ENCODE measurements around the gene P2RY8. TPM values are rescaled to one million over a fixed set of nuclear protein-coding genes. Genes with fewer than 3 reads are reported as not detected.

P2RY8 gene
- total RNA-seq, 1 donor = not detected

DNA sequence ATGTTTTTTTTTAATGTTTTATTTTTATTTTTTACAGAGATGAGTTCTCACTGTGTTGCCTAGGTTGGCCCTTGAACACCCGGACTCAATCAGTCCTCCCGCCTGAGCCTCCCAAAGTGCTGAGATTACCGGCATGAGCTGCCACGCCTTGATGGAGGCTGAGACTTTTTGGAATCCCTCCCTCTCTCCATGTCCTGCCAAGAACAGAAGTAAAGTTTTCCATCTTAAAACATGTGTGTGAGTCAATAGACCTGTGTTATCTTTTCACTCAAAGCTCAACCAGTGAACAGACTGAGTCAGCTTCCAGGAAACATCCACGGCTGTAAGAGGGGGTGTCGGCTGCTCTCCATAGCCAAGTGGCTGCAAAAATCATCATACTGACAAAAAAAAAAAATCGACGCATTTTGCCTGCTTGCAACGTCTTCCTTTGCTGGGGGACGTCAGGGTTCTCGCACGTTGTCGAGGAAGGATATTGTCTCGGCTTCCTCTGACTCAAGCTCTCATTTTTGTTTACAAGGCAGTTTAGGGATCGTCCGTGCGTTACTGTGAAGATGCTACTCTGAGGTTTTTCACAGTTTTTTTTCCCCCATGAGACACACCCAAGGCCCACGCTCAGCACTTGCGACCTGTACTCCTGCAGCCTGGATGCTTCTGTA is 74.3 kb downstream of the P2RY8 start:
- peak overlapping the region; percentile 51 for H2AFZ ChIP-seq (ENCODE audit: low read length)
- TF ChIP-seq, protein P1, sequence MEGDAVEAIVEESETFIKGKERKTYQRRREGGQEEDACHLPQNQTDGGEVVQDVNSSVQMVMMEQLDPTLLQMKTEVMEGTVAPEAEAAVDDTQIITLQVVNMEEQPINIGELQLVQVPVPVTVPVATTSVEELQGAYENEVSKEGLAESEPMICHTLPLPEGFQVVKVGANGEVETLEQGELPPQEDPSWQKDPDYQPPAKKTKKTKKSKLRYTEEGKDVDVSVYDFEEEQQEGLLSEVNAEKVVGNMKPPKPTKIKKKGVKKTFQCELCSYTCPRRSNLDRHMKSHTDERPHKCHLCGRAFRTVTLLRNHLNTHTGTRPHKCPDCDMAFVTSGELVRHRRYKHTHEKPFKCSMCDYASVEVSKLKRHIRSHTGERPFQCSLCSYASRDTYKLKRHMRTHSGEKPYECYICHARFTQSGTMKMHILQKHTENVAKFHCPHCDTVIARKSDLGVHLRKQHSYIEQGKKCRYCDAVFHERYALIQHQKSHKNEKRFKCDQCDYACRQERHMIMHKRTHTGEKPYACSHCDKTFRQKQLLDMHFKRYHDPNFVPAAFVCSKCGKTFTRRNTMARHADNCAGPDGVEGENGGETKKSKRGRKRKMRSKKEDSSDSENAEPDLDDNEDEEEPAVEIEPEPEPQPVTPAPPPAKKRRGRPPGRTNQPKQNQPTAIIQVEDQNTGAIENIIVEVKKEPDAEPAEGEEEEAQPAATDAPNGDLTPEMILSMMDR (IDR thresholded peaks at IDR 0.05; ENCODE audit: extremely low read depth, low read depth, low read length) = no peak
- peaks cover 33% of the 10 kb centered on the region for H3K27me3 ChIP-seq (ENCODE audit: insufficient read depth, low read length)
- peak overlapping the region; percentile 68 for H3K4me2 ChIP-seq (ENCODE audit: insufficient read depth, low read length)
- H3K79me2 ChIP-seq (ENCODE audit: insufficient read depth, low read length) = no peaks in the 10 kb centered on the region
- H3K4me3 ChIP-seq (ENCODE audit: insufficient read depth, low read length) = peak overlapping the region; percentile 40
- peaks cover 11% of the 10 kb centered on the region for H3K4me1 ChIP-seq (ENCODE audit: insufficient read depth, low read length)
- H3K27ac ChIP-seq (ENCODE audit: low read depth, low read length) = no peak overlapping the region
- H4K20me1 ChIP-seq (ENCODE audit: insufficient read depth, low read length) = no peaks in the 10 kb centered on the region
- H3K9me3 ChIP-seq (ENCODE audit: low read depth, low read length) = no peaks in the 10 kb centered on the region
- DNase-seq (ENCODE audit: insufficient read length, low spot score, missing footprints) = peak; percentile 95
- no peaks in the 10 kb centered on the region for H3K36me3 ChIP-seq (ENCODE audit: insufficient read depth, low read length)

- DNase-seq (ENCODE audit: insufficient read length, low spot score, missing footprints) = no peak
- no peaks in the 10 kb centered on the region for H4K20me1 ChIP-seq (ENCODE audit: insufficient read depth, low read length)
- H3K4me3 ChIP-seq (ENCODE audit: insufficient read depth, low read length) = no peak overlapping the region
- no peaks in the 10 kb centered on the region for H3K79me2 ChIP-seq (ENCODE audit: insufficient read depth, low read length)
- H3K4me2 ChIP-seq (ENCODE audit: insufficient read depth, low read length) = no peak overlapping the region
- peaks cover 26% of the 10 kb centered on the region for H3K27me3 ChIP-seq (ENCODE audit: insufficient read depth, low read length)
- no peaks in the 10 kb centered on the region for H3K9me3 ChIP-seq (ENCODE audit: low read depth, low read length)
- no peak overlapping the region for H2AFZ ChIP-seq (ENCODE audit: low read length)
- TF ChIP-seq, protein P1 (IDR thresholded peaks at IDR 0.05; ENCODE audit: extremely low read depth, low read depth, low read length) = no peak
- H3K27ac ChIP-seq (ENCODE audit: low read depth, low read length) = no peak overlapping the region
- H3K4me1 ChIP-seq (ENCODE audit: insufficient read depth, low read length) = peaks cover 11% of the 10 kb centered on the region
- no peaks in the 10 kb centered on the region for H3K36me3 ChIP-seq (ENCODE audit: insufficient read depth, low read length)
Observed at GRCh38 chrX:1462110-1462509, 74.9 kb downstream of the P2RY8 start.

GRCh38 chrX:1455948-1456280 is 81.1 kb downstream of the P2RY8 start:
- no peak for DNase-seq (ENCODE audit: insufficient read length, low spot score, missing footprints)
- H4K20me1 ChIP-seq (ENCODE audit: insufficient read depth, low read length) = peaks cover 5% of the 10 kb centered on the region
- no peaks in the 10 kb centered on the region for H3K4me1 ChIP-seq (ENCODE audit: insufficient read depth, low read length)
- no peaks in the 10 kb centered on the region for H3K9me3 ChIP-seq (ENCODE audit: low read depth, low read length)
- H2AFZ ChIP-seq (ENCODE audit: low read length) = no peak overlapping the region
- peaks cover 17% of the 10 kb centered on the region for H3K79me2 ChIP-seq (ENCODE audit: insufficient read depth, low read length)
- H3K4me3 ChIP-seq (ENCODE audit: insufficient read depth, low read length) = no peak overlapping the region
- peaks cover 4% of the 10 kb centered on the region for H3K27me3 ChIP-seq (ENCODE audit: insufficient read depth, low read length)
- TF ChIP-seq, protein P1 (IDR thresholded peaks at IDR 0.05; ENCODE audit: extremely low read depth, low read depth, low read length) = no peak
- no peak overlapping the region for H3K27ac ChIP-seq (ENCODE audit: low read depth, low read length)
- H3K36me3 ChIP-seq (ENCODE audit: insufficient read depth, low read length) = no peaks in the 10 kb centered on the region
- H3K4me2 ChIP-seq (ENCODE audit: insufficient read depth, low read length) = no peak overlapping the region

DNA sequence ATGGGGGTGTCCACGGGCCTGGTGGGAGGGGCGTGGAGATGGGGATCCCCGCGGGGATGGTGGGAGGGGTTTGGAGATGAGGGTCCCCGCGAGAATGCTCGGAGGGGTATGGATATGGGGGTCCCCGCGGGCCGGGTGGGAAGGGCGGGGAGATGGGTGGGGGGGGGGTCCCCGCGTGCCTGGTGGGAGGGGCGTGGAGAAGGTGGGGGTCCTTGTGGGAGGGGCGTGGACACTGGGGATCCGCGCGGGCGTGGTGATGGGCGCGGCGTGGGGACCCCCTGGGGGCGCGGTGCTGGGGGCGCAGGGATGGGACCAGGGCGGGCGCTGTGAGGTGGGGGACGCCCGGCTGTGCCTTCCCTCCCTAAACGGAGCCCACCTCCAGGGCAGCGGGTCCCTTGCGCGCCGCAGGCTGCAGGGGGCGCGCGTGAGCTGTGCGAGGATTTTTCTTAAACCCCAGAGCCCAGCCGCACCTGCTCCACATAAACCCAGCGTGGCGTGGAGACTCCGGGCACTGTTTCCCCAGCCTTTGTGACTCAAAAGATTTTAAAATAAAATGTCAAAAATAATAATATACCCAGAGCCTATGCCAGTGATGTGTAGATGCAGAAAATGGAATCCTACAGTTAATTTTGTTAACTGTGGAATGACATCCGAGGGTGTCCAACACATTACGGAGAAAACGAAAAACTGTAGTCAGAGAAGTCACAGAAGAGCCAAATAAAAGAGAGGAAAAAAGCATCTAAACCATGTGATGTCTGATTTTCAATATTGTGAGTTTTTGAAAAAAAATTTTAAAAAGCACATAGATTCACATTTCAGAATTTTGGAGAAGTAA is 82.8 kb downstream of the P2RY8 start:
- Histone ChIP-seq H3K79me2 (ENCODE audit: insufficient read depth, low read length) (peaks cover 34% of the 10 kb centered on the region), H3K4me3 (ENCODE audit: insufficient read depth, low read length) (peak overlapping the region; percentile 17), H2AFZ (ENCODE audit: low read length) (no peak overlapping the region), H3K36me3 (ENCODE audit: insufficient read depth, low read length) (no peaks in the 10 kb centered on the region), H3K27ac (ENCODE audit: low read depth, low read length) (no peak overlapping the region), H3K9me3 (ENCODE audit: low read depth, low read length) (no peaks in the 10 kb centered on the region), H3K27me3 (ENCODE audit: insufficient read depth, low read length) (peaks cover 4% of the 10 kb centered on the region), H3K4me1 (ENCODE audit: insufficient read depth, low read length) (no peaks in the 10 kb centered on the region), H4K20me1 (ENCODE audit: insufficient read depth, low read length) (peaks cover 9% of the 10 kb centered on the region), H3K4me2 (ENCODE audit: insufficient read depth, low read length) (no peak overlapping the region)
- peak; percentile 94 for DNase-seq (ENCODE audit: insufficient read length, low spot score, missing footprints)
- TF ChIP-seq, protein P1 (IDR thresholded peaks at IDR 0.05; ENCODE audit: extremely low read depth, low read depth, low read length) = peak; percentile 77
